CD4-positive, alpha-beta T cell treated with Interleukin-6 at 100 ng/mL for 8 hours (primary cell): ENCODE measurements around the gene BCAS3.

Experiments used
- DNase-seq: peaks from one replicate; pipeline ENCODE4 v3.0.0-alpha.2; 2020; ENCODE audit warnings: mixed read lengths, low spot score

BCAS3 gene

GRCh38 chr17:61066062-61066461 lies 388.4 kb downstream of the BCAS3 start:
- no peak for DNase-seq

- DNase-seq: no peak
These were observed 393.0 kb downstream of the BCAS3 start for GRCh38 chr17:61070649-61071048.

GRCh38 chr17:61072648-61073047 lies 395.0 kb downstream of the BCAS3 start:
- no peak for DNase-seq

GRCh38 chr17:61073131-61073530 lies 395.5 kb downstream of the BCAS3 start:
- no peak for DNase-seq

DNA sequence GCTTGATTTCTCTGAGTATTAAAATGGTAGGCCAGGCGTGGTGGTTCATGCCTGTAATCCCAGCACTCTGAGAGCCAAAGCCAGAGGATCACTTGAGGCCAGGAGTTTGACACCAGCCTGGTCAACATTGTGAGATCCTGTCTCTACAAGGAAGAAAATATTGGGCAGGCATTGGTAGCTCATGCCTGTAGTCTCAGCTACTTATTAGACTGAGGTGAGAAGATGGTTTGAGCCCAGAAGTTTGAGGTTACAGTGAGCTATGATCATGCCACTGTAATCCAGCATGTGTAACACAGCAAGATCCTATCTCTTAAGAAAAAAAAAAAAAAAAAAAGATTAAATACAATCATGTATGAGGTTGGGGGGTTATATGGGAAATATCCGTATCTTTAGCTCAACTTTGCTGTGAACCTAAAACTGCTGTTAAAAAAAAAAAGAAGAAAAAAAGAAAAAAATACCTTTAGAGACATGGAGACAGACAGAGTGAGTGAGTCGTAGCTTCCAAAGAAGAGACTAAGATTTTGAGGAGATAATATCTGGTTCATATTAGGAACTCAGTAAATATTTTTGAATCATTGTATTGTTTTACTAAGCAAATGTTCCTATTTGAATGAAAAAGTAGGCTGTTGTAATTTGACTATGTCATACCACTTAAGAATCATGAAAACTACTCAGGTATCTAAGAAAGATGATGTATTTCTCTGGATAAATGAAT lies 396.3 kb downstream of the BCAS3 start:
- no peak for DNase-seq

DNA sequence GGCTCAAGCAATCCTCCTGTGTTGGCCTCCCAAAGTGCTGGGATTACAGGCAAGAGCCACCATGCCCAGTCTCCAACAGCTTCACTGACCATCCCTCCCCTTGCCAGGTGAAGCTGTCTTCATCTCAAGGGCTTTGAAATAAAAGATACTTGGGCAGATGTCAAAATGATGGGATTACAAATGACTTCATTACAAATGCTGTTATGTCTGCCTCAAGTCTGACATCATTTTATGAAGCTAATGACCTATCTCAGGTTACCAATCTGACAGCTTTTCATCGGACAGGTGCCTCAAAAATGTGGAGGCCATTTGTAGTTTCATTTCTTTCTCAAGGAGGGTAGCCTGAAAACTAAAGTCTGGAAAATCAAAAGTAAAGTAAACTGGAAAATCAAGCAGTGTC lies 398.3 kb downstream of the BCAS3 start:
- no peak for DNase-seq

DNA sequence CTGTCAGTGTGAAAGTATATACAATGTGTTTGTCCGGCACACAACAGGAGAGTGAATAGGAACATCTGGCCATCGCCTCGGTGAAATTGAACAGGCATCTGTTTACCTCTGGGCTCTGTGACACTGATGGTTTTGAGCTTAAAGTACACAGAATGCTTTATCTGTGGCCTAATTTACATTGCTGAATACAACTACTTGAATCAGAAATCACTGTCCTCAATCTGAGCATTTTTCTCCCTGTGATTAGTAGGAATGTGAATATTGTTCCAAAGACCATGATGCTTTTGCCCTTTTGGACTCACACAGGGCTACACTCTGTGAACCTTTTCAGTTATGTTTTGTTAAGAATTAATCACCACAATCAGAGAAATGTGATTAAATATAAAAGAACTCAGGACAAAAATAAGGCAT lies 399.0 kb downstream of the BCAS3 start:
- no peak for DNase-seq

- DNase-seq: no peak
These were observed 404.3 kb downstream of the BCAS3 start for GRCh38 chr17:61081959-61082358.

DNA sequence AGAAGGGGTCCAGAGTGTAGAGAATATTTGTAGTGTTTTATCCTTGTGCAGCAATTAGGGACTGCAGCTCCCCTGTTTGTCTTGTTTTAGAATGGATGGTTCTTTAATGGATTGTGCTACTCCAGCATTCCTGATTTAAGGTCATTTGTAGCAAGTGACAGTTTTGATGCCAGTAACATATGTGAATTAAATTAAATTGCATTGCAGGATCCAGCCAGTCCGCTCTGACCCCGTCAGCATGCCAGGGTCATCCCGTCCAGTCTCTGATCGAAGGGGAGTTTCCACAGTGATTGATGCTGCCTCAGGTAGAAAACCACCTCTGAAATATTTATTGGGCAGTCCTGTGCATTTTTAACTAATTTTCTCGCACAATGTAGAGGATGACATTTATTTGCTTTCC lies 406.6 kb downstream of the BCAS3 start:
- DNase-seq: no peak

- DNase-seq: no peak
These were observed 409.4 kb downstream of the BCAS3 start for GRCh38 chr17:61087024-61087423.

- no peak for DNase-seq
These were observed 410.9 kb downstream of the BCAS3 start for GRCh38 chr17:61088556-61088955.

- DNase-seq: no peak
These were observed 413.4 kb downstream of the BCAS3 start for GRCh38 chr17:61091096-61091495.

DNA sequence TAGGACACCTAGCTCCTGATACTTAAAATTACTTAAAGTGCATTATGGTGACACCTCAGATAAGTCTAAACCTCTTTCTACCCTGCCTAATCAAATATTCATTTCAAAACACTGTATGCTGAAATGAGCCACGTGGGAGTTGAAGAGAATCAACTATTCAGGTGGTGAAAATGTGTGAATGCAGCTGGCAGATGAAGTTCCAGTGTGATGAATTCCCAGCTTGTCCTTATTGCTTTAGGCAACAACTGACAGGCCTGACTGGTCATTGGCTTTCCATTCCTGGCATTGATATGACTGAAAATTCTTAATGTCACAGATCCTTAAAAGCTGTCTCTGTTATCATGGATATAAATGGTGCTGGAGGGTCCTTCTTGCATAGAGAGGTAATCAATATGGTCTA lies 420.1 kb downstream of the BCAS3 start:
- DNase-seq: no peak

DNA sequence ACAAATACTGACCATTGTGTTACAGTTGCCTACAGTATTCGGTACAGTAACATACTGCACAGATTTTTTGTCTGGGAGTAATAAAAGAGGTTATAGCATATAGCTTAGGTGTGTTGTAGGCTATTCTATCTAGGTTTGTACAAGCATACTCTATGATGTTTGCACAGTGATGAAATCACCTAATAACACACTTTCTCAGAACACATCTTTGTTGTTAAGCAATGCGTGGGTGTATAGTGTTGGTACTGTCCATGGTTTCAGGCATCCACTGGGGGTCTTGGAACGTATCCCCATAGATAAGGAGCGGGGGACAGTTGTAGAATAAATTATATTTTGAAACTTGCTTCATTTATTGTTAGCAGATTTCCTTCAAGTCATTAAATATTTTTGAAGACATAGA lies 428.7 kb downstream of the BCAS3 start:
- DNase-seq: no peak

DNA sequence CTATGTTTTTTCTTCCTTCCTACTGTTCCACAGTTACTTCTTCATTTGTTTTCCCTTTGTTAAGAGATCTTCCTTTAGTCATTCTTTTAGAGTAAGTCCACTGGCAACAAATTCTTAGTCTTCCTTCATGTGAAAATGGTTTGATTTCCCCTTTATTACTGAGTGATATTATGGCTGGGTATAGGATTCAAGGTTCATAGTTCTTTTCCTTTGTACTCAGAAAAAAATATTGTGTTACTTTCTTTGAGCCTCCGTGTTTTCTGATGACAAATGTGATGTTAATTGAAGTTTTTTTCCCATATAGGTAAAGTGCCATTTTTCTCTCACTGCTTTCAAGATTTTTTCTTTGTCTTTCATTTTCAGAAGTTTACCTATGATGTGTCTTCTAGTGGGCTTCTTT lies 438.9 kb downstream of the BCAS3 start:
- DNase-seq: no peak

GRCh38 chr17:61117983-61118382 lies 440.3 kb downstream of the BCAS3 start:
- DNase-seq: no peak

DNA sequence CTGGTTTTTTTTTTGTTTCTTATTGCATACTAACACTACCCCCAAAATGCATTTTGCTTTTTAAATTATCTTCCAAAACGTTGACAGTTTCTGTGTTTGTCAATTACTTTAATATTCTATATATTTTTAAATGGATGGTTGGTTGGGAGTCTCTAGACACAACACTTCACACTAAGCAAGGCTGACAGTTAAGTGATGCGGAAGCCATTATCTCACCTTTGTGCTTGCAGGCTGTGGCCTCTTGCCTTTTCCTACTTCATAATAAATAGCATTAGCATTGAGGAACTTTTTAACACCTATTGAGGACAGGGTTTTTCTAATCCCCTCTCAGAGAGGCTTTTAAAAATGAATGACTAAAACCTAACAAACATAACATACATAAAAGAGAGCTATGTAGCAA lies 441.2 kb downstream of the BCAS3 start:
- DNase-seq: no peak

DNA sequence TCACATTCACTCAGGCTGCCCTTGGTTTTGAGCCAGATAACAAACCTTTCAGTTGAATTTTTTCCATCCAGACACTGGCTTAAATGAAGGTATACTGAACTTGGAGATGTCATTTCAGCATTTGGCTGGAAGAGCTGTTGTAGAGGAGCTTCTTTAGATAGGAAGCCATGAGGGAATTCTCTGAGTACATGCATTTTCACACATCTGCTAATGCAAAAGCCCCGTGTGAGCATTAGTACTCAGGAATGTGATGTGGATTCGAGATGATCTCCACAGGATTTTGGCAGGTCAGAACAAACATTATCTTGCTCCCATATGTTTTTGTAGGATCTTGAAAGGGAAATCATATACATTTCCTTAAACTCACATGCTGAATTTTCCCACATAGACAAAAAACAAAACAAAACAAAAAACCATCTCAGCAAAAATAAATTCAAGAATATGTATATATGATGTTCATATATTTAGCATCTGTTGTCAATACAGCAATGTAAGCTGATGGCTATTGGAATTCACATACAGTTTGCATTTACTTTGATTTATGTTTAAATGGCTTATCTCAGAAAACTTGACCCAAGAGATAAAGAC lies 444.8 kb downstream of the BCAS3 start:
- DNase-seq: no peak

DNA sequence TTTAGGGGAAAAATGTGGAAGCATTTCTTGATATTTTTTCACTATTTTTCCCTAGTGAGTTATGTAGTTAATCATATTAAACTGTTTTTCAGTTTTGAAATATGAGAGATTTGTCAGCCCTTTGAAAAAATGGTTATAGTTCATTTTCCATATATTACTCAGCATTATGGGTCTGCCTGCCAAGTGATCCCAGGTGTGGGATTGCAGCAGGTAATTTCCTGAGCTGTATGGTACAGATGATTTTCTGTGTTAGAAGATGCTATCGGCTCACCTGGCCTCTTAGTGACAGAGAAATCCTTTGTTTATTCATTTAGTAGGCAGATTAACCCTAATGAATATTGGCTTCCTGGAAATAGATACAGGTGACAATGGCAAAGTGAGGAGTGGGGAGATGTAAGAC lies 446.9 kb downstream of the BCAS3 start:
- no peak for DNase-seq

GRCh38 chr17:61126473-61127249 lies 449.0 kb downstream of the BCAS3 start:
- DNase-seq: no peak

GRCh38 chr17:61127960-61128359 lies 450.3 kb downstream of the BCAS3 start:
- no peak for DNase-seq

DNA sequence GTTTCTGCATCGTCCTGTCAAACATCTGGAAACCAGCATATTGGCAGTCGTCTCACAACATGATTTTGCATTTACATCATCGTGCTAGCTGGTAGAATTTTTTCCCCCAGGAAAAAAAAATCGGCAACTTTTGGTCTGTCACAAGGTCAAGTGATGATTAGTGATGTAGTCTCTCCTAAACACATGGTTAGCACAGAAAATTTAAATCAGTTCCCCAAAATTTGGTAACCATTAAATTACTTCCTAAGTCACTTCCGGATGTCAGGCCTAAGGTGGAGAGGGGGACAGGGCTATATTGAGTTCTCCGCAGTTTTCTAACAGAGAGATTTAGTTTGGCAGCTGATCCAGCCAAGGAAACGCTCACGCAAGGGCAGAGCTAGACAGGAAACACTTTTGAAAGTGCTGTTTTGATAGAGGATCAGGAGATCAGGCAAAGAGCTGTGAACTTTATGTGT lies 451.0 kb downstream of the BCAS3 start:
- no peak for DNase-seq
